IMR-90 (cell line): ENCODE data around the gene PNMA6E. TPM values are rescaled to one million over a fixed set of nuclear protein-coding genes. Genes with fewer than 3 reads are reported as not detected.

Source experiments
- ATAC-seq: fragments of 200-7000 bp; cut with Tn5 transposase; 2 replicates; pipeline ENCODE4 v1.9.1; 2020; ENCODE audit warnings: low read depth, mild to moderate bottlenecking, moderate library complexity
- BruUV-seq: library from RNA; stranded (reverse); fragments of 400-500 nt; replicated peaks from 2 replicates; lab custom pipeline; 2021; lab: Mats Ljungman, UMichigan
- CTCF ChIA-PET: fragments of 300-600 bp; formaldehyde crosslinking; extraction: SDS; loops from one replicate; lab custom pipeline; 2021; ENCODE audit warnings: antibody characterized with exemption; lab: Yijun Ruan, JAX
- POLR2A ChIA-PET: fragments of 300-600 bp; sonication (Branson Sonifier 250); formaldehyde crosslinking; loops from one replicate; lab custom pipeline; 2022; ENCODE audit warnings: antibody characterized with exemption; ENCODE audit not compliant: unreplicated experiment; lab: Charles Lee
- DNase-seq: peaks from one replicate; pipeline ENCODE4 v3.0.0; 2013
- H2AFZ ChIP-seq: replicated peaks from 2 replicates; pipeline ENCODE3; 2013; ENCODE audit warnings: low read length, mild to moderate bottlenecking; ENCODE audit not compliant: poor library complexity
- H2AK5ac ChIP-seq: 2 replicates; pipeline ENCODE4 v1.6.1; 2013; ENCODE audit warnings: low read depth, low read length, inconsistent platforms
- H2AK9ac ChIP-seq: replicated peaks from 2 replicates; pipeline ENCODE3; 2013; ENCODE audit warnings: mild to moderate bottlenecking, low read depth, low read length, moderate library complexity; ENCODE audit not compliant: poor library complexity
- H2BK120ac ChIP-seq: 2 replicates; pipeline ENCODE4 v1.6.1; 2013; ENCODE audit warnings: low read depth, low read length, inconsistent platforms
- H2BK15ac ChIP-seq: 3 replicates; pipeline ENCODE4 v1.6.1; 2013; ENCODE audit warnings: low read depth, low read length, inconsistent platforms
- H2BK20ac ChIP-seq: 2 replicates; pipeline ENCODE4 v1.6.1; 2013; ENCODE audit warnings: low read depth, mild to moderate bottlenecking, inconsistent platforms, low read length, moderate library complexity
- H2BK5ac ChIP-seq: 2 replicates; pipeline ENCODE4 v1.6.1; 2013; ENCODE audit warnings: mild to moderate bottlenecking, low read depth, low read length, inconsistent platforms; ENCODE audit not compliant: poor library complexity, severe bottlenecking
- H3K14ac ChIP-seq: replicated peaks from 2 replicates; pipeline ENCODE4 v1.6.1; 2013; ENCODE audit warnings: low read depth, low read length, inconsistent platforms
- H3K18ac ChIP-seq: 2 replicates; pipeline ENCODE4 v1.6.1; 2013; ENCODE audit warnings: low read depth, low read length, control low read depth
- H3K23ac ChIP-seq: 2 replicates; pipeline ENCODE4 v1.6.1; 2013; ENCODE audit warnings: low read depth, low read length, inconsistent platforms
- H3K27ac ChIP-seq: 2 replicates; pipeline ENCODE4 v1.5.1; 2013; ENCODE audit warnings: mild to moderate bottlenecking, control low read depth, low read length; ENCODE audit not compliant: insufficient read depth
- H3K27me3 ChIP-seq: 2 replicates; pipeline ENCODE4 v1.6.1; 2013; ENCODE audit warnings: low read length; ENCODE audit not compliant: control insufficient read depth, insufficient read depth
- H3K36me3 ChIP-seq: 2 replicates; pipeline ENCODE4 v1.6.1; 2013; ENCODE audit warnings: low read length, mixed read lengths; ENCODE audit not compliant: control insufficient read depth, insufficient read depth
- H3K4ac ChIP-seq: 2 replicates; pipeline ENCODE4 v1.6.1; 2013; ENCODE audit warnings: low read depth, low read length, inconsistent platforms
- H3K4me1 ChIP-seq: 2 replicates; pipeline ENCODE4 v1.6.1; 2013; ENCODE audit warnings: low read length, mixed read lengths; ENCODE audit not compliant: control insufficient read depth, insufficient read depth
- H3K4me2 ChIP-seq: 2 replicates; pipeline ENCODE4 v1.6.1; 2013; ENCODE audit warnings: low read depth, mild to moderate bottlenecking, control low read depth, low read length, moderate library complexity
- H3K4me3 ChIP-seq: 2 replicates; pipeline ENCODE4 v1.5.1; 2013; ENCODE audit warnings: low read depth, mild to moderate bottlenecking, control low read depth, low read length, moderate library complexity; ENCODE audit not compliant: insufficient read depth
- H3K56ac ChIP-seq: 2 replicates; pipeline ENCODE4 v1.6.1; 2013; ENCODE audit warnings: low read length, inconsistent platforms; ENCODE audit not compliant: insufficient read depth; ENCODE audit errors: extremely low read depth
- H3K79me1 ChIP-seq, 2 experiments: 2 replicates each; pipeline ENCODE4 v1.6.1; 2013; ENCODE audit warnings: low read length in 2 of 2, inconsistent platforms in 1 of 2, low read depth in 1 of 2
- H3K9ac ChIP-seq: 2 replicates; pipeline ENCODE4 v1.6.1; 2013; ENCODE audit warnings: low read depth, low read length, control low read depth
- H3K9me1 ChIP-seq: 2 replicates; pipeline ENCODE4 v1.6.1; 2013; ENCODE audit warnings: low read length, inconsistent platforms; ENCODE audit not compliant: insufficient read depth
- H3K9me3 ChIP-seq: 2 replicates; pipeline ENCODE4 v1.6.1; 2013; ENCODE audit warnings: low read length; ENCODE audit not compliant: control insufficient read depth, insufficient read depth
- H4K20me1 ChIP-seq: 2 replicates; pipeline ENCODE4 v1.6.1; 2013; ENCODE audit warnings: low read length, inconsistent platforms; ENCODE audit not compliant: insufficient read depth
- H4K5ac ChIP-seq: 2 replicates; pipeline ENCODE4 v1.6.1; 2013; ENCODE audit warnings: mild to moderate bottlenecking, low read depth, low read length, control low read depth
- H4K8ac ChIP-seq, 2 experiments: 2 replicates each; pipeline ENCODE4 v1.6.1; 2013; ENCODE audit warnings: low read depth in 2 of 2, low read length in 2 of 2, control low read depth in 1 of 2, inconsistent platforms in 1 of 2
- H4K91ac ChIP-seq: 2 replicates; pipeline ENCODE4 v1.6.1; 2013; ENCODE audit warnings: low read depth, low read length, inconsistent platforms; ENCODE audit not compliant: insufficient read depth
- MAZ ChIP-seq: IDR thresholded peaks from 2 replicates; pipeline ENCODE4 v1.6.1; 2012; ENCODE audit warnings: low read depth, mild to moderate bottlenecking, low read length, improper control_type of control experiment, moderate library complexity, borderline replicate concordance
- MXI1 ChIP-seq: IDR thresholded peaks from 2 replicates; pipeline ENCODE4 v1.6.1; 2012; ENCODE audit warnings: low read depth, mild to moderate bottlenecking, low read length, moderate library complexity, borderline replicate concordance
- NFE2L2 ChIP-seq: fragments of 150-350 bp; IDR thresholded peaks from 2 replicates; pipeline ENCODE4 v1.6.1; 2016; ENCODE audit warnings: low read depth, mild to moderate bottlenecking, low read length
- POLR2A ChIP-seq: IDR thresholded peaks from 2 replicates; pipeline ENCODE4 v1.6.1; 2012; ENCODE audit warnings: mild to moderate bottlenecking, low read depth, low read length
- RFX5 ChIP-seq: IDR thresholded peaks from 2 replicates; pipeline ENCODE4 v1.8.0; 2012; ENCODE audit warnings: low read depth, mild to moderate bottlenecking, low read length, moderate library complexity
- SMC3 ChIP-seq: fragments of 150-350 bp; IDR thresholded peaks from 2 replicates; pipeline ENCODE4 v1.6.1; 2016; ENCODE audit warnings: low read depth, mild to moderate bottlenecking, antibody characterized with exemption, low read length, moderate library complexity
- WGBS, 2 experiments: methylation state at CpG; one replicate each; pipeline versions ENCODE4 v1.1.5 to v1.1.7; 2013; ENCODE audit warnings: missing lambda C conversion rate in 2 of 2; ENCODE audit not compliant: insufficient read length in 1 of 2; ENCODE audit errors: extremely low coverage in 2 of 2; 5-methylcytosine and 5-hydroxymethylcytosine counted together
- dilution Hi-C: fragments of 300-500 bp; cut with HindIII; formaldehyde crosslinking; loops from one replicate; pipeline ENCODE4 v1.14.3; 2018; ENCODE audit warnings: low sequenced_read_pairs; ENCODE audit not compliant: unreplicated experiment
- in situ Hi-C: fragments of 300-500 bp; cut with MboI; formaldehyde crosslinking; loops from 3 replicates; pipeline ENCODE4 v1.14.3; 2019; ENCODE audit warnings: low sequenced_read_pairs, inconsistent platforms, mixed read lengths
- intact Hi-C: fragments of 100-400 bp; cut with micrococcal nuclease; formaldehyde crosslinking; loops from 2 replicates; pipeline ENCODE4 v1.10.0; 2022
- polyA plus RNA-seq, 3 experiments: library from polyadenylated mRNA; depleted of rRNA; stranded (reverse); fragments of >200 nt; gene quantifications; 2 replicates each; pipeline ENCODE4 v1.2.3, GENCODE V29; 2012; ENCODE audit warnings: low replicate concordance in 1 of 3
- total RNA-seq: library from RNA; depleted of rRNA; stranded (reverse); fragments of >200 nt; gene quantifications from 2 replicates; pipeline ENCODE4 v1.2.3, GENCODE V29; 2012
- TF ChIP-seq, protein P1 (sequence below): fragments of 150-350 bp; IDR thresholded peaks from 2 replicates; pipeline ENCODE4 v1.6.1; 2016; ENCODE audit warnings: low read depth, mild to moderate bottlenecking, low read length, moderate library complexity, borderline replicate concordance
- TF ChIP-seq, protein P2 (sequence below): conservative IDR thresholded peaks from 2 replicates; pipeline ENCODE4 v1.5.1; 2012; ENCODE audit warnings: mild to moderate bottlenecking, low read depth, low read length, improper control_type of control experiment

The PNMA6E gene
- total and polyA plus RNA-seq, 2 of the 4 experiments (the other 2 are of a cell fraction), result not detected

DNA sequence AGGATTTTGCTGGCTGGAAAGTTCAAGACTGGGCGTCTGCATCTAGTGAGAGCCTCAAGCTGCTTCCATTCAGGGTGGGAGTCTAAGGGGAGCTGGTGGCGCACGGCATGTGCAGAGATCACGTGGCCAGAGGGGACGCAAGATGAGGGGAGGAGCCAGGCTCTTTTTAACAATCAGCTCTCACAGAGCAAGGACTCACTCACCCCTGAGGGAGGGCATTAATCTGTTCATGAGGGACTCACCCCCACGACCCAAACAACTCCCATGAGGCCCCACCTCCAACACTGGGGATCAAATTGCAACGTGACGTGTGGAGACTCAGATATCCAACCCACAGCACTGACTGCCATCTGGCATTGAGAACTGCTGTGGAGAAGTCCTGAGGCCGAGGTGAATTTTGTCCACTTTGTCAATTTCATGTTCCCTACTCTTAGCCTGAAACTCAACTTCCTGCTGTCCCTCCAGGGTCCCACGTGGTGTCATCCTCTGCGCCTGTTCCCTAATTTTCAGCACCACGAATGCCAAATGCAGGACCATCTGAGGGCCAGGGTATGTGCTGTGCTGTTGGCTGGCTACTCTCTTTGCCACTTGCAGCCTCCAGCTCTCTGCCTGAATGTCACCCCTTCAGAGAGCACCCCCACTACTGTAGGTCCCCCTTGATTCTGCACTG lies 15.8 kb upstream of the PNMA6E start:
- Histone ChIP-seq H4K20me1 (no peaks in the 10 kb centered on the region), H3K23ac (no peak overlapping the region), H3K27me3 (peaks cover 12% of the 10 kb centered on the region), H3K4ac (no peak overlapping the region), H3K4me2 (no peak overlapping the region), H3K27ac (no peak overlapping the region), H3K9me1 (no peaks in the 10 kb centered on the region), H3K56ac (no peak overlapping the region), H3K79me1 (no peaks in the 10 kb centered on the region), H3K9ac (no peak overlapping the region), H3K4me1 (no peaks in the 10 kb centered on the region), H3K9me3 (peaks cover 4% of the 10 kb centered on the region; the same call in 1 of the 2 replicates), H2BK120ac (no peak overlapping the region), H2AFZ (no peak overlapping the region), H2AK5ac (no peak overlapping the region), H3K36me3 (no peaks in the 10 kb centered on the region), H2BK20ac (no peak overlapping the region), H2BK15ac (no peak overlapping the region), H2AK9ac (no peak overlapping the region), H4K5ac (no peak overlapping the region), H3K14ac (no peak overlapping the region), H4K91ac (no peak overlapping the region), H4K8ac (no peak overlapping the region), H2BK5ac (no peak overlapping the region), H3K18ac (no peak overlapping the region), H3K4me3 (no peak overlapping the region)
- ChIA-PET POLR2A (interaction anchor here (0.6 kb wide), 1 partner anchor 406 kb away, joined by 3 read pairs; no protein-coding TSS in a partner anchor), CTCF (no interaction called here)
- no TSS peak for BruUV-seq
- intact Hi-C loops, result no loop called here
- TF ChIP-seq RFX5, result no peak
- TF ChIP-seq NFE2L2, result no peak
- TF ChIP-seq, protein P1, sequence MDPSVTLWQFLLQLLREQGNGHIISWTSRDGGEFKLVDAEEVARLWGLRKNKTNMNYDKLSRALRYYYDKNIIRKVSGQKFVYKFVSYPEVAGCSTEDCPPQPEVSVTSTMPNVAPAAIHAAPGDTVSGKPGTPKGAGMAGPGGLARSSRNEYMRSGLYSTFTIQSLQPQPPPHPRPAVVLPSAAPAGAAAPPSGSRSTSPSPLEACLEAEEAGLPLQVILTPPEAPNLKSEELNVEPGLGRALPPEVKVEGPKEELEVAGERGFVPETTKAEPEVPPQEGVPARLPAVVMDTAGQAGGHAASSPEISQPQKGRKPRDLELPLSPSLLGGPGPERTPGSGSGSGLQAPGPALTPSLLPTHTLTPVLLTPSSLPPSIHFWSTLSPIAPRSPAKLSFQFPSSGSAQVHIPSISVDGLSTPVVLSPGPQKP, result no peak
- no peak for TF ChIP-seq SMC3
- TF ChIP-seq MXI1, result no peak
- TF ChIP-seq, protein P2, sequence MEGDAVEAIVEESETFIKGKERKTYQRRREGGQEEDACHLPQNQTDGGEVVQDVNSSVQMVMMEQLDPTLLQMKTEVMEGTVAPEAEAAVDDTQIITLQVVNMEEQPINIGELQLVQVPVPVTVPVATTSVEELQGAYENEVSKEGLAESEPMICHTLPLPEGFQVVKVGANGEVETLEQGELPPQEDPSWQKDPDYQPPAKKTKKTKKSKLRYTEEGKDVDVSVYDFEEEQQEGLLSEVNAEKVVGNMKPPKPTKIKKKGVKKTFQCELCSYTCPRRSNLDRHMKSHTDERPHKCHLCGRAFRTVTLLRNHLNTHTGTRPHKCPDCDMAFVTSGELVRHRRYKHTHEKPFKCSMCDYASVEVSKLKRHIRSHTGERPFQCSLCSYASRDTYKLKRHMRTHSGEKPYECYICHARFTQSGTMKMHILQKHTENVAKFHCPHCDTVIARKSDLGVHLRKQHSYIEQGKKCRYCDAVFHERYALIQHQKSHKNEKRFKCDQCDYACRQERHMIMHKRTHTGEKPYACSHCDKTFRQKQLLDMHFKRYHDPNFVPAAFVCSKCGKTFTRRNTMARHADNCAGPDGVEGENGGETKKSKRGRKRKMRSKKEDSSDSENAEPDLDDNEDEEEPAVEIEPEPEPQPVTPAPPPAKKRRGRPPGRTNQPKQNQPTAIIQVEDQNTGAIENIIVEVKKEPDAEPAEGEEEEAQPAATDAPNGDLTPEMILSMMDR, result no peak
- TF ChIP-seq MAZ, result no peak
- TF ChIP-seq POLR2A, result no peak
- ATAC-seq (no peak), DNase-seq (no peak)
- in situ Hi-C loops, result loop anchor here (25.0 kb wide), 1 partner anchor 230 kb away; the partner anchor contains the start of gene MAGEA1
- dilution Hi-C loops, result no loop called here
- WGBS, 2 experiments, result no CpG with 5 or more reads among the region's 12 CpGs
